ENCODE data around the gene SLC5A12.

SLC5A12 gene

GRCh38 chr11:26717771-26718170 lies 4.1 kb downstream of the SLC5A12 start:
- no peak for DNase-seq

GRCh38 chr11:26715133-26715532 lies 6.7 kb downstream of the SLC5A12 start:
- DNase-seq, result no peak

- no peak for DNase-seq
Measured at GRCh38 chr11:26712497-26712896, 9.4 kb downstream of the SLC5A12 start.

GRCh38 chr11:26710489-26710888 lies 11.4 kb downstream of the SLC5A12 start:
- no peak for DNase-seq

- DNase-seq, result no peak
Measured at GRCh38 chr11:26708736-26709456, 13.0 kb downstream of the SLC5A12 start.

- no peak for DNase-seq
Measured at GRCh38 chr11:26706181-26706580, 15.7 kb downstream of the SLC5A12 start.

GRCh38 chr11:26704249-26704648 lies 17.6 kb downstream of the SLC5A12 start:
- no peak for DNase-seq

- DNase-seq, result no peak
Measured at GRCh38 chr11:26703411-26704191, 18.3 kb downstream of the SLC5A12 start.

GRCh38 chr11:26702406-26702805 lies 19.5 kb downstream of the SLC5A12 start:
- no peak for DNase-seq

GRCh38 chr11:26700574-26701235 lies 21.2 kb downstream of the SLC5A12 start:
- DNase-seq, result no peak

- DNase-seq, result no peak
Measured at GRCh38 chr11:26698224-26698623, 23.6 kb downstream of the SLC5A12 start.

- DNase-seq, result no peak
Measured at GRCh38 chr11:26696330-26696729, 25.5 kb downstream of the SLC5A12 start.

GRCh38 chr11:26688701-26689100 lies 33.2 kb downstream of the SLC5A12 start:
- no peak for DNase-seq

- no peak for DNase-seq
Measured at GRCh38 chr11:26687351-26687750, 34.5 kb downstream of the SLC5A12 start.

GRCh38 chr11:26677566-26677965 lies 44.3 kb downstream of the SLC5A12 start:
- DNase-seq, result no peak

GRCh38 chr11:26676641-26677040 lies 45.2 kb downstream of the SLC5A12 start:
- no peak for DNase-seq

GRCh38 chr11:26675233-26675928 lies 46.5 kb downstream of the SLC5A12 start:
- DNase-seq, result no peak

- no peak for DNase-seq
Measured at GRCh38 chr11:26665946-26666345, 55.9 kb downstream of the SLC5A12 start.

GRCh38 chr11:26665036-26665435 lies 56.8 kb downstream of the SLC5A12 start:
- DNase-seq, result no peak

GRCh38 chr11:26662916-26663315 lies 58.9 kb downstream of the SLC5A12 start:
- no peak for DNase-seq

- no peak for DNase-seq
Measured at GRCh38 chr11:26655287-26655686, 66.6 kb downstream of the SLC5A12 start.

- no peak for DNase-seq
Measured at GRCh38 chr11:26651916-26652315, 69.9 kb downstream of the SLC5A12 start.

- DNase-seq, result peak; percentile 53
Measured at GRCh38 chr11:26649884-26650283, 72.0 kb downstream of the SLC5A12 start.

Measured in activated CD4-positive, alpha-beta T cell treated with anti-CD3 and anti-CD28 coated beads, Interleukin-10, Interleukin-2, amounts not matched to agents 100 ng/mL and 50 ng/mL, durations not matched to agents 16 hours and 8 hours (primary cell).